ENCODE results near the gene RARA.

Gene RARA

DNA sequence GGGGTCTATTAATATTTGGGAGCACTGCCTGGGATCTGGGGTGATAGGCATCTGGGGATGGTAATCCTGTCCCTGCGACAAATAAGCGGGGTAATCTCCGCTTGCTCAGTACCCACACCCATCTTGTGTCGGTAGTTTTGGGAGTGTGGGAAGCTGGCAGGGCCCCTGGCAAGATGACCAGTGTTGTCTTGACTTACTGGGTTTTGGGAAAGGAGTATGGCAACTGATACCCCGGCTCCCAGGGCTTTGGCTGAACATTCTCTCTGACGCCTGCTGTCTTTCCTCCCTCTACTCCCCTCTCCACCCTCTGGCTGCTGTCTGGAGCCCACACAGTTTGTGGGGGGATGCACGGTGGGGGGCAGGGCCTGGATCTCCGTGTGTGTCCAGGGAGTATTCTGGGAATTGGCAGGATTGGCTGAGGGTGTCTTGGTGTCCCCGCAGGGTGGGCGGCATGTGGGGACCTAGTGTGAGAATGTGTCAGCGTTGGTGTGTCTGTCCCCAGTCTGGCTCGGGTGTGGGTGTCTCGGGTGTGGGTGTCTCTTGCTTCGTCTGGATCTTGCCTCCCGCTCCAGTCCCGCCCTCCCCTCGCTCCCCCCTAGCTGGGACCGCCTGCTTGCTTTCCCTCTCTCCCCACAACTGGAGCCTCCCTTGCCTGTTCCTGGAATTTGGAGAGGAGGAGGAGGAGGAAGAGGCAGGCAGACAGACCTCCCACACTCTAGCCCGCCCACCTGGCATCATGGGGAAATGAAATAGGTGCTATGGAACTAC, 12.0 kb downstream of the RARA start:
- Histone ChIP-seq H3K4me1 (ENCODE audit: control insufficient read depth, insufficient read depth, low read length) (peaks cover 60% of the 10 kb centered on the region), H3K36me3 (ENCODE audit: control insufficient read depth, insufficient read depth, low read length) (no peaks in the 10 kb centered on the region), H3K4me3 (ENCODE audit: low read length) (peak overlapping the region; percentile 72), H3K27ac (ENCODE audit: low read depth, low read length) (peak overlapping the region; percentile 74), H3K27me3 (ENCODE audit: control insufficient read depth, insufficient read depth, low read length) (no peaks in the 10 kb centered on the region), H3K9ac (ENCODE audit: low read length) (peak overlapping the region; percentile 8)

DNA sequence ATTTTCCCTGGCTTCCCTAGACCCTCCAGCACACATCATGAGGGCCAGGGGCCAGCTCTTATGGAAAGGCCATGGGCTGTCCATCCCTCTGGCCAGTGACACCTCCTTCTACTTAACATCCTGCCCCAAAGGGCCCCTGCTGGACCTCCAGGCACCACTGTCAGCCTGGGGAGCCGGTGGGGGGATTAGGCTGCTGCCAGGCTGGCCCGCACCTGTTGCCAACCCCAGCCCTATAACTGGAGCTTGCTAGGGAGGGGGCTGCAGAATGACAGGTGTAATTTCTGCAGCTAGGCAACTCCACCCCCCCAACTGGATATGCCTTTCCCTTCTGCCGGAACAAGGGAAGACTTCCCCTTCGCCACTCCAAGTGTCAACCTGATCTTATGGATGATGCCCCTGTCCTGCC, 12.5 kb downstream of the RARA start:
- peak overlapping the region; percentile 72 for H3K4me3 ChIP-seq (ENCODE audit: low read length)
- no peaks in the 10 kb centered on the region for H3K36me3 ChIP-seq (ENCODE audit: control insufficient read depth, insufficient read depth, low read length)
- H3K9ac ChIP-seq (ENCODE audit: low read length): no peak overlapping the region
- H3K27me3 ChIP-seq (ENCODE audit: control insufficient read depth, insufficient read depth, low read length): no peaks in the 10 kb centered on the region
- H3K27ac ChIP-seq (ENCODE audit: low read depth, low read length): peak overlapping the region; percentile 74
- H3K4me1 ChIP-seq (ENCODE audit: control insufficient read depth, insufficient read depth, low read length): peaks cover 54% of the 10 kb centered on the region

DNA sequence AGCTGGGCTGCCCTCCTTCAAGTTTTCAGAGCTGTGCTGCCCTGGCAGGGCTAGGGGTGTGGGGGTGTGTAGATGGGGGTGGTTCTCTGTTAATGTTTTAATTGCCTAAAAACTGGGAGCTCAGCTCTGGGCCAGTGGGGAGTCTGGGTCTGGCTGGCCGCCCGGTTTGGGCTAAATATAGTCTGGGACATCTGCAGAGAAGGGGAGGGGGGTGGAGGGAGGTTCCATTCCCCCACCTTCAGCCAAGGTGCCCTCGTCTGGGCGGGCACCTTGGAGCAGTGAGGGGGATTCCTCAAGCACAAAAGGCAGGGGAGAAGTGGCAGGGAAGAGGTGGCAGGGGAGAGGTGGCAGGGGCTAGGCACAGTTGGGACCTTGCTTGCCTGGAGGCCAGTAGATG, 13.0 kb downstream of the RARA start:
- peak overlapping the region; percentile 83 for H3K27ac ChIP-seq (ENCODE audit: low read depth, low read length)
- H3K36me3 ChIP-seq (ENCODE audit: control insufficient read depth, insufficient read depth, low read length): no peaks in the 10 kb centered on the region
- H3K4me1 ChIP-seq (ENCODE audit: control insufficient read depth, insufficient read depth, low read length): peaks cover 52% of the 10 kb centered on the region
- peak overlapping the region; percentile 72 for H3K4me3 ChIP-seq (ENCODE audit: low read length)
- peak overlapping the region; percentile 42 for H3K9ac ChIP-seq (ENCODE audit: low read length)
- H3K27me3 ChIP-seq (ENCODE audit: control insufficient read depth, insufficient read depth, low read length): no peaks in the 10 kb centered on the region

DNA sequence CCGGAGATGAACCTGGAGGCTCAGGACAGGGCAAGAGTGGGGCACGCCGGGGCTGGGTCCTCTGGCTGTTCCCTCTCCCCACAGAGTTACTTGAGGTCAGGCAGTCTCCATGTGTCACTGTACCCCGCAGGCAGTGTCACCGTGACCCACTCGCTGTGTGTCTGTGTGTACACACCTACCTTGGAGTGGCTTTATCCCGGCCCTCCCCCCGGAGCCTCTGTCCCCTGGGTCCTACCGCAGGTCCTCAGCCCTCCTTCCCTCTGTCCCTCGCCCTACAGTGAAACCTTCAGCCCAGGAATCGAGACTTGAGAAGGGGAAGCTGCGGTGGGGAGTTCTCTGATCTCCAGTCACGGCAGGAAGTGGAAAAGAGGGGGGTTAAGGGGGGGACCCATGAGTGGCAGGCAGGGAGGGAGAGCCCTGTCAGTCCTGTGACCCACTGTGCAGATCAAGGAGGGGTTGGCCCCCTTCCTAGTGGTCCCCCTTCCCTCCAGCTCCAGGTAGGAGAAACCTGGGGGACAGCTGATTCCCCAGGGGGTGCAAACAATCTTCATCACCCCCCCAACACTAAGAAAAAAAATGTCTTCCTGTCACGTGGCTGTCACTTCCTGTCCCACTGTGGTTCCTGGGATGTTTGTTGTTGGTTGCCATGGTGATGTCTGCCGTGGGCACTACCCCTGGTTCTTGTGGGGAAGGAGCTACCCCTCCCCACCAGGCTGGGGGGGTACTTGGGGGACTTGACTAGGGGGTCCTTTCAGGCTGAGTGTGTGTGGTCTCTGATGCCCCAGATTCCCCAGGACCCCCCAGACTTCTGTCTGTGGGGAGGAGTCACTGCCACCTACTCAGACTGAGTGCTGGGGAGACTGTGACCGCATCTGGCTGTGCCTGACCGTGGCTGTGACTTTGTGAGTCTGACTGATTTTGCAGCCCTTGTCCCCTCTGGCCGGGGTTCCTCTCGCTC, 13.7 kb downstream of the RARA start:
- Histone ChIP-seq H3K4me1 (ENCODE audit: control insufficient read depth, insufficient read depth, low read length) (peaks cover 45% of the 10 kb centered on the region), H3K4me3 (ENCODE audit: low read length) (peak overlapping the region; percentile 72), H3K27me3 (ENCODE audit: control insufficient read depth, insufficient read depth, low read length) (no peaks in the 10 kb centered on the region), H3K9ac (ENCODE audit: low read length) (peak overlapping the region; percentile 42), H3K27ac (ENCODE audit: low read depth, low read length) (peak overlapping the region; percentile 83), H3K36me3 (ENCODE audit: control insufficient read depth, insufficient read depth, low read length) (no peaks in the 10 kb centered on the region)

DNA sequence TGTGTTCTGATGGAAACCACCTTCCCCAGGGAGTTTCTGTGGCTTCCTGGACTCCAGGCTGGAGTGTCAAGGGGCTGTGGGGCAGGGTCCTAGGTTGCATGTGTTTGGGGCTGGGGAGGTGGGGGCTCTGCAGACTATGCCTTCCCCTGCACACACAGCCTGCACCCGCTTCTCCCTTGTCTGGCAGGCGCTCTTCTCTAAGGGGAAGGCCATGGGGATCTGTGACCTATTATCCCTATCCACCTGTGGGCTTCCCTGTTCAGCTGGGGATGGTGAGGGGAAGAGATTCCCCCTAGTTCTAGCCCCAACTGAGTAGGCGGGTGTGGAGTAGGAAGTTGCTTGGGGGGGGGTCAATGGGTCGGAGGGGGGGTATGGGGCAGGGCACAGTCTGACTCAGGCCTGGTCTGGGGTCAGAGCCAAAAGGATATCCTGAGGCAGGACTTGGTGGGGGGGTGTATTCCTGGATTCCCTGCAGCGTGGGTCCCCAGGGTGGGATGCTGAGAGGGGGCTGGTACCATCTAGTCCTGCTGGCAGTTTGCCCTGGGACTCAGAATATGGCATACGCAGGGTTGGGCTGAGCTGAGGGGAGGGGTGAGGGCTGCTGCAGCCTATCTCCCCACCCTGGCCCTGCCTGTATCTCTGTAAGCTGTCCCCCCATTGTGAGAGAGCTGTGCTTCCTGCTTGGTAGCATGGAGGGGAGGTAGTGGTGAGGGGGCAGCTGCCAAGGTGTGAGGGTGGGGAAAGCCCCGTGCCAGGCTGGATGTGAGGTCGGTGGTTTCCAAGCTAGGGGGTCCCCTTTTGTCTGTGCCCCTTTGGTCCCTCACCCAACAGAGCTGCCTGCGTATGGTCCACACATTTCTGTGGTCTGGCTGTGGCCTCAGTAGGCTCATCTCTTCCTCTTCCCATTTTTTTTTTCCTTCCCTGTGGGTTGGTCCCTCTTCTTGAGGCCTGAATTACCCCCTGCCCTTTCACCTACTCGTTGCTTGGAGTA, 14.7 kb downstream of the RARA start:
- Histone ChIP-seq H3K4me1 (ENCODE audit: control insufficient read depth, insufficient read depth, low read length) (peaks cover 47% of the 10 kb centered on the region), H3K27me3 (ENCODE audit: control insufficient read depth, insufficient read depth, low read length) (no peaks in the 10 kb centered on the region), H3K4me3 (ENCODE audit: low read length) (peak overlapping the region; percentile 50), H3K27ac (ENCODE audit: low read depth, low read length) (peak overlapping the region; percentile 83), H3K9ac (ENCODE audit: low read length) (peak overlapping the region; percentile 45), H3K36me3 (ENCODE audit: control insufficient read depth, insufficient read depth, low read length) (no peaks in the 10 kb centered on the region)

DNA sequence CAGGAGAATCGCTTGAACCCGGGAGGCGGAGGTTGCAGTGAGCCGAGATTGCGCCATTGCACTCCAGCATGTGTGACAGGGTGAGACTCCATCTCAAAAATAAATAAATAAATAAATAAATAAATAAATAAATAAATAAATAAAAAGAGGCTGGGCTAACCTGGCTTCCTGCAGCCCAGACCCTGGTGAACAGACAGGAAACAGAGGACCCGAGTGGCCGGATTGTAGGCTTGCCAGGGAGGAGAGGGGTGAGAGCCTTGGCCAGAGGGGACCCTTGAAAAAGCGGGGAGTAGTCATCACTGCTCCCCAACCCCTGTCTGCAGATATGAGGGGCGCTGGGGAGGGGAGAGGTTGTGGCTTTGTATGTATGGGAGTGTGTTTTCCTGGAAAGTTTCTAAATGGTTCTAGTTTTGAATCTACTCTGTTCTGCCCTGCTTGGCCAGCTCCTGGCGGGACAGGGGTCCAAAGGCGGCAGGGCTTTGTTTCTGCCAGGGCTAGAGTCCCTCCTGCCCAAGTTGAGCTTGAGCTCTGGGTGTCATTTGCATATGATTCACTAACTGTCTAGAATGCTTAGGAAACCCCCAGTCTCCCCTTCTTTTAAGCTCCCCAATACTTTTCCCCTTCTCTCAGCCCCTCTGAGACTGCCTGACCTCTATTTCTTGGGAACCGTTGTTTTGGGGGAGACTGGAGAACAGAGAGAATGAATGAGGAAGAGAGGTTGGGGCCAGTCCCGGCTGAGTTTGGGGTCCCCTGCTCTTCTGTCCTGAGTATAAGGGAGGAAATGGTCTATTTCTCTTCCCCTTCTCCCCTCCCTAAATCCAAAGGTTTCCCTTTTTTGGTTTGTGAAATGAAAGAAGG, 16.4 kb downstream of the RARA start:
- Histone ChIP-seq H3K4me3 (ENCODE audit: low read length) (no peak overlapping the region), H3K4me1 (ENCODE audit: control insufficient read depth, insufficient read depth, low read length) (peaks cover 46% of the 10 kb centered on the region), H3K9ac (ENCODE audit: low read length) (no peak overlapping the region), H3K27ac (ENCODE audit: low read depth, low read length) (no peak overlapping the region), H3K27me3 (ENCODE audit: control insufficient read depth, insufficient read depth, low read length) (no peaks in the 10 kb centered on the region), H3K36me3 (ENCODE audit: control insufficient read depth, insufficient read depth, low read length) (no peaks in the 10 kb centered on the region)

DNA sequence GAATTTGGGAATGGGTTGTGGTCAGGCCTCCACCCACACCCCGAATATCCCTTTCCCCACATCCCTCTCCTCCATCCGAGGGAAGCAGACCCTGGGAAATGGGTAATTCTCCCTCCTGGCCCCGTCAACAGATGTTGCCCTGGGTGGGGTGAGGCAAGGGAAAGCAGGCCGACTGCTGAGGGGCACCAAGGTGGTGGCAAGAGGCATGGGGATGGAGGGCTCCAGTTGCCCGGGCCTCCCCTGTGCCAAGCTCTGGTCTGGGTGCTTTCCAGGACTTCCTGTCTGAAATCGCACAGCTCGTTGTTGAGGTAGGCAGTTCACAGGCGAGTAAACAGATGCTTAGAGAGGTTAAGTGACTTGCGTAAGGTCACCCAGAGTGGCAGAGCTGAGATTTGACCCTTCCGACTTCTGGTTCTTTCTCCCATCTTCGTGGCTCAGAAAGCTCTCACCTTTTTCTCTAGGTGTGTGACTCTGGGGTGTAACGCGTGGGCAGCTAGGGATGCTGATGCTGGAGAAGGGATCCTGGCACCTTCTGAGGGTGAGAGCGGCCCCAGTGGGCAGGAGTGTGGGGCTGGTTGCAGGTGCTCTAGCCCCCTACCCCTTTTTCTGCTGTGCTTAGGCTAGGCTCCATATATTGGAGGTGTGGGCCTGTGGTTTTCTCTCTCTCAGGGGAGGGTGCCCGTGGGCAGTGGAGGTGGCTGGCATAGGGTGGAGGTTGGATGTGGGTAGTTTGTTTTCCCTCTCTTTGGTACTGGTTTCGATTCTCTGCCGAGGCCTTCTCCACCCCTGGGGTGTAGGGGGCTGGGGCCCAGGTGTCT, 17.2 kb downstream of the RARA start:
- no peak overlapping the region for H3K9ac ChIP-seq (ENCODE audit: low read length)
- H3K4me3 ChIP-seq (ENCODE audit: low read length): peak overlapping the region; percentile 9
- H3K4me1 ChIP-seq (ENCODE audit: control insufficient read depth, insufficient read depth, low read length): peaks cover 47% of the 10 kb centered on the region
- no peaks in the 10 kb centered on the region for H3K36me3 ChIP-seq (ENCODE audit: control insufficient read depth, insufficient read depth, low read length)
- no peak overlapping the region for H3K27ac ChIP-seq (ENCODE audit: low read depth, low read length)
- no peaks in the 10 kb centered on the region for H3K27me3 ChIP-seq (ENCODE audit: control insufficient read depth, insufficient read depth, low read length)

DNA sequence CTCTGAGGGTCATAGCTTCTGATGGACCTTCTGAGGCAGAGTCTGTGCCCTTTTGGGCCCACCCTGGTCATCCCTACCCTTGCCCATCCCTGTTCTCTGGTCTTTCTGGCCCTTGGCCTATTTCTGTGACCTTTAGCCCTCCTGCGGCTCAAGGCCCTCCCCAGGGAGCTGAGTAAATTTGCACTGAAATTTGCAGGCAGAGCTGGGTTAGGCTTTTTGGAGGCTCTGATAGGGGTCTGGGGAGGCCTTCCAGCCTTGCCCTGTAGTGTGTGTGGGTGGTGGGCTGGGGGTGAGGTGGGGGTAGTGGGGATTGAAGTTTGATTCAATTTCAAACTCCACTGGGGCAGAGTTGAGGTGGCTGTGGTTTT, 17.8 kb downstream of the RARA start:
- H3K36me3 ChIP-seq (ENCODE audit: control insufficient read depth, insufficient read depth, low read length): no peaks in the 10 kb centered on the region
- H3K27me3 ChIP-seq (ENCODE audit: control insufficient read depth, insufficient read depth, low read length): no peaks in the 10 kb centered on the region
- peak overlapping the region; percentile 9 for H3K4me3 ChIP-seq (ENCODE audit: low read length)
- no peak overlapping the region for H3K9ac ChIP-seq (ENCODE audit: low read length)
- H3K4me1 ChIP-seq (ENCODE audit: control insufficient read depth, insufficient read depth, low read length): peaks cover 47% of the 10 kb centered on the region
- H3K27ac ChIP-seq (ENCODE audit: low read depth, low read length): no peak overlapping the region

DNA sequence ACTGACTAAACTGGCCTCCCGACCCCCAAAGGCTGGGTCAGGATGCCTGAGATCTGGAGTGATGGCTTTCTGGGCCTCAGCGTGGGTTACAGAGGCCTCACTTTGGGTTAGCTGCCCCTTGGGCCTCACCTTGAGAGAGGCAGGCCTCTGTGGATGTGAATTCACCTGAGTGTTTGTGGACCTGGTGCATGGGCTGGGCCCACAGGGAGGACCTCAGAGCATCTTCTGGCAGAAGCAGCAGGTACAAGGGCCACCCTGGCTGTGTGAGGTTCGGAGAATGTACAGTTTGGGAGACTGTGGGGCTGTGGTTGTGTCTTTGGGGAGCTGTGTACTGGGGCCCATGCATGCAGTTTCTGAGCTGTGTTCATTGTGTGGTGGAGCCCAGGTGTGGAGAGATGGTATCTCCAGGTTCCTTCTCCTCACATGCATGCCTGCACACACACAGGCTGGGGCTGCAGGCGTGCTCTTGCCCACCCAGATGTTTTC, 18.3 kb downstream of the RARA start:
- no peak overlapping the region for H3K9ac ChIP-seq (ENCODE audit: low read length)

DNA sequence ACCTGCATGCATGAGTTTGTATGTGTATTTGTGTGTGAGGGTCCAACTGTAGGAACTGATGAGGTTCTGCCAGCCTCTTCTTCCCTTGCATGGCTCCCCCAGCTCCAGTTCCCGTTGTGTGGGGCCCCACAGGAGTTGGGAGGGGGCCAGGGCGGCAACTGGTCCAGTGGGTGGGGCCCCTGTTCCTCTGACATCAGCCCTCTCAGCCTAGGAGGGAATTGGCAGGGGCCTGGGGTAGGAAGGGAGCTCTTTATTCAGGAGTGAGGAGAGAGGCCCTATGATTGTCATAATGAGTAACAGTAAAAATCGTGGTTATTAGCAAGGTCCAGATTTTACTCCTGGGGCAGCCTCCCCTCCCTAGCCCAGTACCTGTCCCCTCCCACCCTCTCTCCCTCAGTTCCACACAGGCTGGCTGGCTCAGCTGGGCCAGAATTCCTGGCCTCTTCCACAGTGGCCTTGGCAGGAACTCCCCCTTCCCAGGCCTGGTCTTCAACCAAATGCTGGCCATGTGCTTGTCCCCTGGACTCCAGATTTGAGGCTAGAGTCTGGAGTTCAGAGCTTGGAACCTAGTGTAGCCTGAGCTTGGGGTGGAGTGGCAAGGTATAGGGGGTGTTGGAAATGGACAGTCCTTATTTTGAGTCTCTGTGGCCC, 18.9 kb downstream of the RARA start:
- H3K4me3 ChIP-seq (ENCODE audit: low read length): no peak overlapping the region

More for the DNA sequence above, 18.3 kb downstream of the RARA start:
- Histone ChIP-seq H3K27ac (ENCODE audit: low read depth, low read length) (no peak overlapping the region), H3K27me3 (ENCODE audit: control insufficient read depth, insufficient read depth, low read length) (no peaks in the 10 kb centered on the region), H3K4me1 (ENCODE audit: control insufficient read depth, insufficient read depth, low read length) (peaks cover 47% of the 10 kb centered on the region), H3K36me3 (ENCODE audit: control insufficient read depth, insufficient read depth, low read length) (no peaks in the 10 kb centered on the region), H3K4me3 (ENCODE audit: low read length) (no peak overlapping the region)

More for the DNA sequence above, 18.9 kb downstream of the RARA start:
- Histone ChIP-seq H3K27ac (ENCODE audit: low read depth, low read length) (peak overlapping the region; percentile 62), H3K36me3 (ENCODE audit: control insufficient read depth, insufficient read depth, low read length) (no peaks in the 10 kb centered on the region), H3K27me3 (ENCODE audit: control insufficient read depth, insufficient read depth, low read length) (no peaks in the 10 kb centered on the region), H3K9ac (ENCODE audit: low read length) (no peak overlapping the region), H3K4me1 (ENCODE audit: control insufficient read depth, insufficient read depth, low read length) (peaks cover 47% of the 10 kb centered on the region)
